ENCODE measurements around the gene HUWE1. TPM values are rescaled to one million over a fixed set of nuclear protein-coding genes. Genes with fewer than 3 reads are reported as not detected.

The HUWE1 gene
- total and polyA plus RNA-seq, 8 donors = 16.2 to 124 (median 87.3) TPM

- TF ChIP-seq POLR2A (IDR thresholded peaks at IDR 0.05) (no peak), CTCF (IDR thresholded peaks at IDR 0.05) (no peak), EP300 (IDR thresholded peaks at IDR 0.05) (no peak), POLR2AphosphoS5 (IDR thresholded peaks at IDR 0.05) (no peak)
- Histone ChIP-seq H3K9me3 (no peaks in the 10 kb centered on the region), H3K4me1 (no peaks in the 10 kb centered on the region), H3K4me3 (no peak overlapping the region), H3K27me3 (no peaks in the 10 kb centered on the region), H3K36me3 (no peaks in the 10 kb centered on the region), H3K27ac (no peak overlapping the region)
- peak in 1 of 2 donors; percentile 41 for DNase-seq
- WGBS, 5 donors = 60 to 80% (median 63%) methylated on average over 8 to 10 of the region's 10 CpGs
- intact Hi-C loops (cut with DNase I; ENCODE audit: low total_unique reads) = no loop called here
Measured at GRCh38 chrX:53695946-53696549, 9.5 kb upstream of the HUWE1 start.

GRCh38 chrX:53694642-53695041 lies 8.1 kb upstream of the HUWE1 start:
- WGBS, 5 donors = 75 to 100% (median 92%) methylated on average over 1 of the region's 1 CpG
- DNase-seq = no peak
- Histone ChIP-seq H3K4me1 (no peaks in the 10 kb centered on the region), H3K36me3 (no peaks in the 10 kb centered on the region), H3K27ac (no peak overlapping the region), H3K4me3 (no peak overlapping the region), H3K9me3 (no peaks in the 10 kb centered on the region), H3K27me3 (no peaks in the 10 kb centered on the region)
- TF ChIP-seq EP300 (IDR thresholded peaks at IDR 0.05) (no peak), CTCF (IDR thresholded peaks at IDR 0.05) (no peak), POLR2A (IDR thresholded peaks at IDR 0.05) (no peak), POLR2AphosphoS5 (IDR thresholded peaks at IDR 0.05) (no peak)
- intact Hi-C loops (cut with DNase I; ENCODE audit: low total_unique reads) = no loop called here

- no peak for DNase-seq
- Histone ChIP-seq H3K9me3 (peaks cover 0 to 5% (median 0%) of the 10 kb centered on the region in 4 donors), H3K36me3 (no peaks in the 10 kb centered on the region), H3K4me1 (peaks cover 0 to 15% (median 5%) of the 10 kb centered on the region in 4 donors), H3K27ac (no peak overlapping the region), H3K4me3 (no peak overlapping the region), H3K27me3 (peaks cover 0 to 4% (median 0%) of the 10 kb centered on the region in 3 donors)
- intact Hi-C loops (cut with DNase I; ENCODE audit: low total_unique reads) = no loop called here
- no peak for TF ChIP-seq POLR2AphosphoS5 (IDR thresholded peaks at IDR 0.05)
- TF ChIP-seq EP300 (IDR thresholded peaks at IDR 0.05) = no peak
- WGBS, 5 donors = 82 to 94% (median 91%) methylated on average over 7 of the region's 7 CpGs
Measured at GRCh38 chrX:53688300-53688699, 1.8 kb upstream of the HUWE1 start.

- 0 to 35% (median 5%) methylated on average over 4 of the region's 4 CpGs for WGBS, 5 donors
- no peaks in the 10 kb centered on the region for H3K36me3 ChIP-seq
- DNase-seq = peak in 1 of 2 donors; percentile 8
Measured at GRCh38 chrX:53685711-53686110, 808 bp downstream of the HUWE1 start.

More at GRCh38 chrX:53685711-53686110, 808 bp downstream of the HUWE1 start:
- intact Hi-C loops (cut with DNase I; ENCODE audit: low total_unique reads) = no loop called here
- peaks cover 0 to 31% (median 16%) of the 10 kb centered on the region in 4 donors for H3K4me1 ChIP-seq
- peaks cover 0 to 5% (median 0%) of the 10 kb centered on the region in 4 donors for H3K9me3 ChIP-seq
- H3K4me3 ChIP-seq = peak overlapping the region; percentile 62 to 69 (median 64)
- TF ChIP-seq POLR2AphosphoS5 (IDR thresholded peaks at IDR 0.05) = no peak
- no peak for TF ChIP-seq POLR2A (IDR thresholded peaks at IDR 0.05)
- TF ChIP-seq CTCF (IDR thresholded peaks at IDR 0.05) = no peak
- no peak for TF ChIP-seq EP300 (IDR thresholded peaks at IDR 0.05)
- peak overlapping the region; percentile 86 to 93 (median 91) for H3K27ac ChIP-seq
- H3K27me3 ChIP-seq = peaks cover 0 to 4% (median 0%) of the 10 kb centered on the region in 3 donors

Measured in stomach (tissue), 9 donors.